K562 (cell line): ENCODE measurements around the gene TGFBR3L. TPM values are rescaled to one million over a fixed set of nuclear protein-coding genes. Genes with fewer than 3 reads are reported as not detected.
A peak's percentile ranks its signal among the peaks of the same experiment; 100 is the strongest.

Experiments used
- ATF7 ChIP-seq: fragments of 450-650 bp; IDR thresholded peaks from 2 replicates; pipeline ENCODE4 v1.7.1; 2014; ENCODE audit warnings: mild to moderate bottlenecking, moderate library complexity
- CBX8 ChIP-seq: fragments of 200-600 bp; sonication (generic); IDR thresholded peaks from 2 replicates; pipeline ENCODE4 v1.6.1; 2012; ENCODE audit warnings: borderline replicate concordance, mixed run types, low read depth, mild to moderate bottlenecking, moderate library complexity, mixed read lengths, low read length, control low read depth, inconsistent platforms; ENCODE audit not compliant: poor library complexity, severe bottlenecking; ENCODE audit errors: extremely low read depth
- DACH1 ChIP-seq: fragments of 450-650 bp; IDR thresholded peaks from 2 replicates; pipeline ENCODE4 v1.6.1; 2018; ENCODE audit not compliant: partially characterized antibody
- ETS2 ChIP-seq: IDR thresholded peaks from 2 replicates; pipeline ENCODE4 v1.6.1; 2016; ENCODE audit warnings: borderline replicate concordance, missing genetic modification characterization, mild to moderate bottlenecking, moderate library complexity, missing compliant biosample characterization; ENCODE audit not compliant: poor library complexity, severe bottlenecking
- HMGXB4 ChIP-seq: sonication (generic); formaldehyde crosslinking; IDR thresholded peaks from 2 replicates; pipeline ENCODE4 v1.8.1; 2023; ENCODE audit warnings: mild to moderate bottlenecking, missing genetic modification reagents
- HNRNPK ChIP-seq: fragments of 200-400 bp; formaldehyde crosslinking; IDR thresholded peaks from one replicate; pipeline ENCODE4 v1.6.1; 2018; ENCODE audit warnings: mild to moderate bottlenecking, low read depth, low read length; ENCODE audit not compliant: poor library complexity, severe bottlenecking
- ILF3 ChIP-seq: fragments of 450-650 bp; IDR thresholded peaks from 2 replicates; pipeline ENCODE4 v1.6.1; 2018; ENCODE audit warnings: antibody characterized with exemption, mild to moderate bottlenecking, moderate library complexity, borderline replicate concordance
- KDM2B ChIP-seq: fragments of 250-450 bp; sonication (Bioruptor Pico); IDR thresholded peaks from 2 replicates; pipeline ENCODE4 v1.8.0; 2021; ENCODE audit warnings: mild to moderate bottlenecking, moderate library complexity
- KDM4B ChIP-seq, 2 experiments: fragments of 450-650 bp in 1 of 2; sonication (generic) in 1 of 2; IDR thresholded peaks; 2 replicates each; pipeline ENCODE4 v1.6.1; 2016 to 2017; ENCODE audit warnings: borderline replicate concordance in 2 of 2, antibody characterized with exemption in 1 of 2, low read depth in 1 of 2, mild to moderate bottlenecking in 1 of 2
- KLF13 ChIP-seq: fragments of 450-650 bp; IDR thresholded peaks from 2 replicates; pipeline ENCODE4 v1.6.1; 2016; ENCODE audit warnings: missing genetic modification characterization, low read depth, mild to moderate bottlenecking, missing compliant biosample characterization, moderate library complexity, borderline replicate concordance
- KLF16 ChIP-seq: IDR thresholded peaks from 2 replicates; pipeline ENCODE4 v1.6.1; 2016; ENCODE audit warnings: antibody characterized with exemption
- LCOR ChIP-seq: sonication (generic); formaldehyde crosslinking; IDR thresholded peaks from 2 replicates; pipeline ENCODE4 v1.8.0; 2022; ENCODE audit warnings: mild to moderate bottlenecking, missing genetic modification reagents
- MAZ ChIP-seq, 2 experiments: fragments of 450-650 bp in 1 of 2; sonication (generic) in 1 of 2; formaldehyde crosslinking; IDR thresholded peaks in 1 of 2; conservative IDR thresholded peaks in 1 of 2; 2 replicates each; pipeline versions ENCODE4 v1.4.0 to v1.5.0; 2020; ENCODE audit warnings: mild to moderate bottlenecking in 1 of 2, missing genetic modification reagents in 1 of 2
- MCM2 ChIP-seq: fragments of 450-650 bp; IDR thresholded peaks from 2 replicates; pipeline ENCODE4 v1.6.1; 2017; ENCODE audit warnings: low read depth, mild to moderate bottlenecking
- MIER1 ChIP-seq: fragments of 450-650 bp; IDR thresholded peaks from 2 replicates; pipeline ENCODE4 v1.6.1; 2016; ENCODE audit warnings: antibody characterized with exemption, mild to moderate bottlenecking, low read depth
- MYC ChIP-seq, 2 experiments: fragments of 250-450 bp in 1 of 2; sonication (Bioruptor Pico) in 1 of 2; IDR thresholded peaks; 2 replicates each; pipeline versions ENCODE4 v1.5.1 to v1.6.1; 2012 to 2021; ENCODE audit warnings: low read depth in 2 of 2, borderline replicate concordance in 1 of 2, improper control_type of control experiment in 1 of 2, low read length in 1 of 2, mild to moderate bottlenecking in 1 of 2, moderate library complexity in 1 of 2
- NONO ChIP-seq, 2 experiments: fragments of 200-400 bp in 1 of 2; fragments of 450-650 bp in 1 of 2; formaldehyde crosslinking in 1 of 2; IDR thresholded peaks; 2 replicates each; pipeline ENCODE4 v1.6.1; 2017; ENCODE audit warnings: low read depth in 2 of 2, mild to moderate bottlenecking in 2 of 2, moderate library complexity in 2 of 2, low read length in 1 of 2
- NRF1 ChIP-seq, 2 experiments: fragments of 450-650 bp; IDR thresholded peaks in 1 of 2; conservative IDR thresholded peaks in 1 of 2; 2 replicates each; pipeline ENCODE4 v1.6.1; 2014; ENCODE audit warnings: mild to moderate bottlenecking in 2 of 2
- SP1 ChIP-seq: sonication (generic); formaldehyde crosslinking; IDR thresholded peaks from 2 replicates; pipeline ENCODE4 v1.8.1; 2022; ENCODE audit warnings: mild to moderate bottlenecking, missing genetic modification reagents
- SPI1 ChIP-seq: IDR thresholded peaks from 2 replicates; pipeline ENCODE4 v1.6.1; 2011; ENCODE audit warnings: low read depth, low read length, control low read depth, borderline replicate concordance
- SUPT5H ChIP-seq: fragments of 450-650 bp; IDR thresholded peaks from 2 replicates; pipeline ENCODE4 v1.6.1; 2016
- TAL1 ChIP-seq: fragments of 450-650 bp; IDR thresholded peaks from 2 replicates; pipeline ENCODE4 v1.6.1; 2016; ENCODE audit warnings: mild to moderate bottlenecking
- XRCC4 ChIP-seq: IDR thresholded peaks from one replicate; pipeline ENCODE4 v1.6.1; 2011; ENCODE audit not compliant: insufficient read depth, insufficient read length; ENCODE audit errors: extremely low read depth
- ZNF263 ChIP-seq: sonication (generic); formaldehyde crosslinking; IDR thresholded peaks from 2 replicates; pipeline ENCODE4 v1.8.0; 2022; ENCODE audit warnings: mild to moderate bottlenecking, missing genetic modification reagents, borderline replicate concordance
- ZNF3 ChIP-seq: fragments of 250-450 bp; sonication (Bioruptor Pico); IDR thresholded peaks from 2 replicates; pipeline ENCODE4 v1.5.0; 2021; ENCODE audit warnings: mild to moderate bottlenecking, moderate library complexity
- polyA plus RNA-seq, 8 experiments: library from polyadenylated mRNA; depleted of rRNA in 4 of 8; stranded (reverse) in 5 of 8; unstranded in 3 of 8; fragments of >200 nt; fragmentation: Nextera tagmentation in 2 of 8; fragmentation: Illumina TruSeq in 1 of 8; extraction: Ambion mirVana in 2 of 8; extraction: Trizol in 1 of 8; gene quantifications; 2 replicates each; pipeline versions ENCODE4 v1.2.1 to v1.2.3, GENCODE V29; 2011 to 2014; ENCODE audit warnings: inconsistent platforms in 1 of 8, missing spikeins in 1 of 8
- total RNA-seq, 7 experiments: library from RNA; depleted of rRNA in 6 of 7; stranded (reverse); fragments of >200 nt in 6 of 7; fragmentation: Illumina TruSeq in 2 of 7; extraction: Trizol in 2 of 7; gene quantifications; 2 replicates each; pipeline versions ENCODE4 v1.2.1 to v1.2.3, GENCODE V29; 2011 to 2021; ENCODE audit warnings: low replicate concordance in 1 of 7

The TGFBR3L gene
- total and polyA plus RNA-seq, 9 of the 15 experiments (the other 6 are each of a cell fraction or from before 2014, with no cell fraction given) = not detected

- peak in 1 of 2 experiments; percentile 18; a peak in 1 of 4 replicates for TF ChIP-seq NONO (IDR thresholded peaks at IDR 0.05; ENCODE audit: low read depth in 2 of 2, low read length in 1 of 2)
- peak; percentile 78; the same call in 1 of the 2 replicates for TF ChIP-seq KDM2B (CRISPR knock-in tag)
- TF ChIP-seq KLF16 = peak; percentile 73
- TF ChIP-seq MIER1 = 0 out of 2 replicates have a peak, but pooled peaks have one; percentile 63
- TF ChIP-seq HNRNPK = no peak
- peak; percentile 79 for TF ChIP-seq MYC (IDR thresholded peaks at IDR 0.05; ENCODE audit: low read depth, low read length)
- no peak for TF ChIP-seq MYC (CRISPR knock-in tag; IDR thresholded peaks at IDR 0.05; ENCODE audit: borderline replicate concordance, low read depth)
- peak; percentile 79 for TF ChIP-seq ATF7
- peak; percentile 63 for TF ChIP-seq SUPT5H
- TF ChIP-seq ETS2 = no peak
- no peak for TF ChIP-seq CBX8
- no peak for TF ChIP-seq ZNF3 (CRISPR knock-in tag)
- TF ChIP-seq SPI1 = 0 out of 2 replicates have a peak, but pooled peaks have one; percentile 13
- TF ChIP-seq KLF13 (tag) = peak; percentile 56; the same call in 1 of the 2 replicates
- peak; percentile 70 to 73 for TF ChIP-seq NRF1 (conservative IDR thresholded peaks at IDR 0.05 in 1 of 2, IDR thresholded peaks at IDR 0.05 in 1 of 2)
- TF ChIP-seq XRCC4 = no peak
- TF ChIP-seq DACH1 = no peak
- TF ChIP-seq MAZ (CRISPR knock-in tag; conservative IDR thresholded peaks at IDR 0.05 in 1 of 2, IDR thresholded peaks at IDR 0.05 in 1 of 2) = peak; percentile 65 to 75
- peak; percentile 97 for TF ChIP-seq SP1 (CRISPR knock-in tag)
- TF ChIP-seq MCM2 = no peak
- 0 out of 2 replicates have a peak, but pooled peaks have one; percentile 34 for TF ChIP-seq LCOR (CRISPR knock-in tag)
- 0 out of 4 replicates have a peak, but pooled peaks of 1 of the 2 experiments have one; percentile 53 for TF ChIP-seq KDM4B (IDR thresholded peaks at IDR 0.05; ENCODE audit: borderline replicate concordance in 2 of 2, low read depth in 1 of 2)
- 0 out of 2 replicates have a peak, but pooled peaks have one; percentile 28 for TF ChIP-seq ZNF263 (CRISPR knock-in tag)
- TF ChIP-seq ILF3 = no peak
- 0 out of 2 replicates have a peak, but pooled peaks have one; percentile 25 for TF ChIP-seq HMGXB4 (CRISPR knock-in tag)
- TF ChIP-seq TAL1 = no peak
Measured at GRCh38 chr19:7919610-7920518, 5.2 kb downstream of the TGFBR3L start, which contains the start of gene SNAPC2 (continued).
